Measurements from ENCODE around the gene IRX4. TPM values are rescaled to one million over a fixed set of nuclear protein-coding genes. Genes with fewer than 3 reads are reported as not detected.

Gene IRX4
- polyA plus RNA-seq, 1 experiment = not detected

GRCh38 chr5:1910081-1910760 is 27.5 kb upstream of the IRX4 start:
- no peak for DNase-seq (ENCODE audit: low read depth, low spot score)
- POLR2A ChIA-PET = no interaction called here
- no peaks in the 10 kb centered on the region for H3K27me3 ChIP-seq (ENCODE audit: control insufficient read depth, insufficient read depth, low read length)
- CTCF ChIA-PET = no interaction called here
- TF ChIP-seq CTCF (IDR thresholded peaks at IDR 0.05; ENCODE audit: low read depth, low read length) = no peak
- H3K9me3 ChIP-seq (ENCODE audit: control insufficient read depth, insufficient read depth, low read length) = peaks cover 5% of the 10 kb centered on the region; the same call in 1 of the 2 replicates
- H3K4me3 ChIP-seq (ENCODE audit: low read depth, low read length) = no peak overlapping the region
- H3K27ac ChIP-seq (ENCODE audit: low read depth, low read length) = no peak overlapping the region

DNA sequence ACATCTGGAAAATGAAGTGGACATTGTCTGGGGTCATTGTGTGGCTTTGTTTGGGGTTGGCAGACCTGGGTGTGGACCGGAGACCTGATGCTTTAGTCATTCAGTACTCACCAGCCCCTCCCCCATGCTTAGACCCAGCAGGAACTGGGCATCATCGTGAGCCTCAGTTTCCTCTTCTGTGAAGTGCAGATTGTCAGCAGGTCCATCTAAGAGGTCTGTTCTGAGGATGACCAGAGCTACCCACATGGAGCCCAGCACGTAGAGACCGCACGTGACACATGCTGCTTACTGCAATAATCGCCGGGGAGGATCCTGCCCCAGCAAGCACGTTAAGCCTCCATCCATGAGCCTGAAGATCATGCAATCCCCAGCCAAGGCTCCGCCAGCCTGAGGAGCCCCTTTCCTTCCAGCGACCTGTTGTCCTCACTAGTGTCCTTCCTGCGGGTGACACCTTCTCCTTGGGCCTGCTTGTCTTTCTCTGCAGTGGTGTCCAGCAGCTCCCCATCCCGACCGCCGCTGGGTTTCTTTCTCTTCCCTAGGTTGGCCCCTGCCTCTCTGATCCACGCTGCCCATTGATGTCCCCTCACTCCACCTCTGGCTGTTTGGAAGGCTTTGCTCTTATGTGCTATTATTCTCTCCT is 26.7 kb upstream of the IRX4 start:
- Histone ChIP-seq H3K9me3 (ENCODE audit: control insufficient read depth, insufficient read depth, low read length) (peaks cover 1% of the 10 kb centered on the region), H3K27me3 (ENCODE audit: control insufficient read depth, insufficient read depth, low read length) (no peaks in the 10 kb centered on the region), H3K27ac (ENCODE audit: low read depth, low read length) (no peak overlapping the region), H3K4me3 (ENCODE audit: low read depth, low read length) (no peak overlapping the region)
- CTCF ChIA-PET = no interaction called here
- no peak for DNase-seq (ENCODE audit: low read depth, low spot score)
- TF ChIP-seq CTCF (IDR thresholded peaks at IDR 0.05; ENCODE audit: low read depth, low read length) = no peak
- POLR2A ChIA-PET = no interaction called here

- ChIA-PET CTCF (no interaction called here), POLR2A (no interaction called here)
- Histone ChIP-seq H3K27ac (ENCODE audit: low read depth, low read length) (no peak overlapping the region), H3K9me3 (ENCODE audit: control insufficient read depth, insufficient read depth, low read length) (no peaks in the 10 kb centered on the region; the same call in none of the 2 replicates), H3K27me3 (ENCODE audit: control insufficient read depth, insufficient read depth, low read length) (no peaks in the 10 kb centered on the region), H3K4me3 (ENCODE audit: low read depth, low read length) (no peak overlapping the region)
- TF ChIP-seq CTCF (IDR thresholded peaks at IDR 0.05; ENCODE audit: low read depth, low read length) = no peak
- no peak for DNase-seq (ENCODE audit: low read depth, low spot score)
Measured at GRCh38 chr5:1908931-1909330, 26.2 kb upstream of the IRX4 start.

DNA sequence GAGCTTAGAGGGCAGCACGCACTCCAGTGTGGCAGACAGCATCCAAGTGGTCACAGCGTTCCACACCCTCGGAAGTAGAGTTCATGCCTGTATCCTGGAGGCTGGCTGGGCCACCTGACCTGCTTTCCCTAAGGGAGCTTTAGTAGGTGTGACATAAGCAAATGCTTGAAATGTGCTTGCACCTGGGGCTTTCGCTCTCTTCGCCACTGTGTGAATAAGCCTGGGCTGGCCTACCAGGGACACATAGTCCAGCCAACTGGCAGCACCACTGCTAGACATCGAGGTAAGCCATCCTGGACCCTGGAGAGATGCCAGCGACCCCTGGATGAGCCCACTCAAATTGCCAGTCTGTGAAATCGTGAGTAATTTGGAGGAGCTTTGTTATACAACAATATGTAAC is 24.9 kb upstream of the IRX4 start:
- CTCF ChIA-PET = no interaction called here

More for the DNA sequence above, 24.9 kb upstream of the IRX4 start:
- no peak for TF ChIP-seq CTCF (IDR thresholded peaks at IDR 0.05; ENCODE audit: low read depth, low read length)
- no peak overlapping the region for H3K4me3 ChIP-seq (ENCODE audit: low read depth, low read length)
- H3K27ac ChIP-seq (ENCODE audit: low read depth, low read length) = no peak overlapping the region
- POLR2A ChIA-PET = no interaction called here
- no peaks in the 10 kb centered on the region; the same call in none of the 2 replicates for H3K9me3 ChIP-seq (ENCODE audit: control insufficient read depth, insufficient read depth, low read length)
- H3K27me3 ChIP-seq (ENCODE audit: control insufficient read depth, insufficient read depth, low read length) = no peaks in the 10 kb centered on the region
- DNase-seq (ENCODE audit: low read depth, low spot score) = no peak
